Measurements from ENCODE around the gene CD207. TPM values are rescaled to one million over a fixed set of nuclear protein-coding genes. Genes with fewer than 3 reads are reported as not detected.
"Not testable (repeated sequence)": the region's sequence is repeated elsewhere in the genome, so short reads cannot be mapped to it uniquely, and the experiment has no call there.

The CD207 gene
- not detected for total RNA-seq
- 0.29 TPM for total RNA-seq (2013)

GRCh38 chr2:70835643-70836042 lies at the start of gene CD207:
Gene CD207, minus strand, starts transcription at chr2:70835816. Its CDS starts 40 bp downstream, at chr2:70835776.
- H3K4me1 ChIP-seq (ENCODE audit: control insufficient read depth, insufficient read depth, low read length): peaks cover 19% of the 10 kb centered on the region
- no peak within 1 kb of the TSS for H3K4me3 ChIP-seq (ENCODE audit: low read length)
- H3K4me1 Mint-ChIP-seq: peaks cover 14 to 32% of the 10 kb centered on the region in 2 donors
- H3K27ac ChIP-seq (ENCODE audit: low read length): no peak within 1 kb of the TSS
- DNase-seq (no peak), ATAC-seq (no peak)
- no peaks in the 10 kb centered on the region for H3K36me3 Mint-ChIP-seq
- H3K4me3 Mint-ChIP-seq: no peak within 1 kb of the TSS
- no peak for TF ChIP-seq CTCF (IDR thresholded peaks at IDR 0.05)
- no peaks in the 10 kb centered on the region for H3K36me3 ChIP-seq (ENCODE audit: control insufficient read depth, insufficient read depth, low read length)
- intact Hi-C loops (cut with micrococcal nuclease): no loop called here
- 85% methylated on average over 4 of the region's 4 CpGs for WGBS (ENCODE audit: insufficient coverage)
- no peaks in the 10 kb centered on the region for H3K9me3 ChIP-seq (ENCODE audit: control insufficient read depth, insufficient read depth, low read length)
- H3K9me3 Mint-ChIP-seq: no peaks in the 10 kb centered on the region
- no peaks in the 10 kb centered on the region for H3K27me3 ChIP-seq (ENCODE audit: control insufficient read depth, insufficient read depth, low read length)
- H3K27me3 Mint-ChIP-seq (ENCODE audit: low read depth in 2 of 2): no peaks in the 10 kb centered on the region
- H3K27ac Mint-ChIP-seq: no peak within 1 kb of the TSS

- H3K27ac Mint-ChIP-seq; H3K4me3 ChIP-seq (ENCODE audit: low read length); H3K27ac ChIP-seq (ENCODE audit: low read length); ATAC-seq; H3K36me3 Mint-ChIP-seq; H3K4me1 ChIP-seq (ENCODE audit: control insufficient read depth, insufficient read depth, low read length); H3K4me1 Mint-ChIP-seq; H3K9me3 ChIP-seq (ENCODE audit: control insufficient read depth, insufficient read depth, low read length); intact Hi-C loops (cut with micrococcal nuclease); DNase-seq; H3K4me3 Mint-ChIP-seq; H3K36me3 ChIP-seq (ENCODE audit: control insufficient read depth, insufficient read depth, low read length); H3K9me3 Mint-ChIP-seq: not testable (repeated sequence)
- H3K27me3 Mint-ChIP-seq (ENCODE audit: low read depth in 2 of 2): peaks cover 77 to 92% of the 10 kb centered on the region in 2 donors
- WGBS (ENCODE audit: insufficient coverage): 70% methylated on average over 3 of the region's 3 CpGs
- H3K27me3 ChIP-seq (ENCODE audit: control insufficient read depth, insufficient read depth, low read length): peaks cover 25% of the 10 kb centered on the region
Measured at GRCh38 chr2:70878543-70878942, 42.9 kb upstream of the CD207 start.

- peaks cover 21% of the 10 kb centered on the region for H3K27me3 ChIP-seq (ENCODE audit: control insufficient read depth, insufficient read depth, low read length)
- H3K36me3 Mint-ChIP-seq; H3K36me3 ChIP-seq (ENCODE audit: control insufficient read depth, insufficient read depth, low read length); intact Hi-C loops (cut with micrococcal nuclease); H3K9me3 ChIP-seq (ENCODE audit: control insufficient read depth, insufficient read depth, low read length); H3K4me1 Mint-ChIP-seq; H3K9me3 Mint-ChIP-seq; DNase-seq; H3K27ac Mint-ChIP-seq; H3K27ac ChIP-seq (ENCODE audit: low read length); H3K4me3 ChIP-seq (ENCODE audit: low read length); H3K4me1 ChIP-seq (ENCODE audit: control insufficient read depth, insufficient read depth, low read length); ATAC-seq; H3K4me3 Mint-ChIP-seq: not testable (repeated sequence)
- 71% methylated on average over 9 of the region's 9 CpGs for WGBS (ENCODE audit: insufficient coverage)
- H3K27me3 Mint-ChIP-seq (ENCODE audit: low read depth in 2 of 2): peaks cover 62 to 79% of the 10 kb centered on the region in 2 donors
Measured at GRCh38 chr2:70876138-70876537, 40.5 kb upstream of the CD207 start.

GRCh38 chr2:70873541-70873940 lies 37.9 kb upstream of the CD207 start:
- Histone ChIP-seq H3K27me3 (ENCODE audit: control insufficient read depth, insufficient read depth, low read length) (peaks cover 25% of the 10 kb centered on the region), H3K9me3 (ENCODE audit: control insufficient read depth, insufficient read depth, low read length) (no peaks in the 10 kb centered on the region), H3K4me1 (ENCODE audit: control insufficient read depth, insufficient read depth, low read length) (peaks cover 11% of the 10 kb centered on the region), H3K27ac (ENCODE audit: low read length) (no peak overlapping the region), H3K36me3 (ENCODE audit: control insufficient read depth, insufficient read depth, low read length) (no peaks in the 10 kb centered on the region), H3K4me3 (ENCODE audit: low read length) (no peak overlapping the region)
- no peaks in the 10 kb centered on the region for H3K36me3 Mint-ChIP-seq
- peaks cover 40 to 53% of the 10 kb centered on the region in 2 donors for H3K27me3 Mint-ChIP-seq (ENCODE audit: low read depth in 2 of 2)
- ATAC-seq (no peak), DNase-seq (no peak)
- intact Hi-C loops (cut with micrococcal nuclease): no loop called here
- H3K4me3 Mint-ChIP-seq: no peak overlapping the region
- WGBS (ENCODE audit: insufficient coverage): 60% methylated on average over 3 of the region's 4 CpGs
- TF ChIP-seq CTCF (IDR thresholded peaks at IDR 0.05): no peak
- H3K4me1 Mint-ChIP-seq: peaks cover 6 to 7% of the 10 kb centered on the region in 2 donors
- H3K27ac Mint-ChIP-seq: no peak overlapping the region
- H3K9me3 Mint-ChIP-seq: no peaks in the 10 kb centered on the region

Data from natural killer cell (primary cell).